Neural crest cell (in vitro differentiated cells): ENCODE data around the gene ADI1. TPM values are rescaled to one million over a fixed set of nuclear protein-coding genes. Genes with fewer than 3 reads are reported as not detected.

Experiments
- DNase-seq: peaks from one replicate; pipeline ENCODE4 v3.0.0; 2021; ENCODE audit warnings: low read depth, mixed read lengths, low spot score
- H3K27ac Mint-ChIP-seq: one replicate; pipeline ENCODE4 v1.8.0; 2021; ENCODE audit warnings: mild to moderate bottlenecking, mixed read lengths; ENCODE audit not compliant: unreplicated experiment
- H3K27me3 Mint-ChIP-seq: 2 replicates; pipeline ENCODE4 v1.8.0; 2021; ENCODE audit warnings: low read depth, mild to moderate bottlenecking, mixed read lengths
- H3K36me3 Mint-ChIP-seq: 2 replicates; pipeline ENCODE4 v1.8.0; 2021; ENCODE audit warnings: low read depth, mild to moderate bottlenecking, mixed read lengths
- H3K4me1 Mint-ChIP-seq: 2 replicates; pipeline ENCODE4 v1.8.0; 2021; ENCODE audit warnings: mixed read lengths
- H3K4me3 Mint-ChIP-seq: one replicate; pipeline ENCODE4 v1.8.0; 2021; ENCODE audit warnings: mild to moderate bottlenecking, mixed read lengths
- H3K9me3 Mint-ChIP-seq: 2 replicates; pipeline ENCODE4 v1.8.0; 2021; ENCODE audit warnings: mixed read lengths
- total RNA-seq: library from RNA; stranded (reverse); gene quantifications from 2 replicates; pipeline ENCODE4 v1.2.1, GENCODE V29; 2021
- TF ChIP-seq, protein P1 (sequence below): fragments of 200-600 bp; sonication (generic); conservative IDR thresholded peaks from 2 replicates; pipeline ENCODE4 v1.5.0; 2021; ENCODE audit warnings: antibody characterized with exemption, mild to moderate bottlenecking

Gene ADI1
- total RNA-seq, 1 donor from 2014 or later = 32.8 TPM

DNA sequence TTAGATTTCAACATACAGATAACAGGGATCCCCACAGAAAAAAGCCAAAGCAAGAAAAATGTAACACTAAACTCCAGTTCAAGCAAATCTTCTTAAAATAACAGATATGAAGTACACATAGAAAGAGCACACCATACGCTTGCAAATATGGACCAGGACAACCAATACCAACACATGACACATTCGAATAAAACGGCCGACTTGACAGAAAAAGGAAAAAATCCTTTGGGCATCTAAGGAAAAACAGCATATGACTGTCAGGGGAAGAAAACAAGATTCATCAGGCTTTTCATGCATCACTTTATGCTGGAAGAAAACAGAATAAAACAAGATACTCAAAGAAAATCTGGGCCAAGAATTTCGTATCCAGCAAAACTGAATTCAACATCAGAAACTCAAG is 22.8 kb upstream of the ADI1 start:
- H3K36me3 Mint-ChIP-seq = peaks cover 9% of the 10 kb centered on the region
- TF ChIP-seq, protein P1, sequence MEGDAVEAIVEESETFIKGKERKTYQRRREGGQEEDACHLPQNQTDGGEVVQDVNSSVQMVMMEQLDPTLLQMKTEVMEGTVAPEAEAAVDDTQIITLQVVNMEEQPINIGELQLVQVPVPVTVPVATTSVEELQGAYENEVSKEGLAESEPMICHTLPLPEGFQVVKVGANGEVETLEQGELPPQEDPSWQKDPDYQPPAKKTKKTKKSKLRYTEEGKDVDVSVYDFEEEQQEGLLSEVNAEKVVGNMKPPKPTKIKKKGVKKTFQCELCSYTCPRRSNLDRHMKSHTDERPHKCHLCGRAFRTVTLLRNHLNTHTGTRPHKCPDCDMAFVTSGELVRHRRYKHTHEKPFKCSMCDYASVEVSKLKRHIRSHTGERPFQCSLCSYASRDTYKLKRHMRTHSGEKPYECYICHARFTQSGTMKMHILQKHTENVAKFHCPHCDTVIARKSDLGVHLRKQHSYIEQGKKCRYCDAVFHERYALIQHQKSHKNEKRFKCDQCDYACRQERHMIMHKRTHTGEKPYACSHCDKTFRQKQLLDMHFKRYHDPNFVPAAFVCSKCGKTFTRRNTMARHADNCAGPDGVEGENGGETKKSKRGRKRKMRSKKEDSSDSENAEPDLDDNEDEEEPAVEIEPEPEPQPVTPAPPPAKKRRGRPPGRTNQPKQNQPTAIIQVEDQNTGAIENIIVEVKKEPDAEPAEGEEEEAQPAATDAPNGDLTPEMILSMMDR = no peak
- no peaks in the 10 kb centered on the region for H3K9me3 Mint-ChIP-seq

DNA sequence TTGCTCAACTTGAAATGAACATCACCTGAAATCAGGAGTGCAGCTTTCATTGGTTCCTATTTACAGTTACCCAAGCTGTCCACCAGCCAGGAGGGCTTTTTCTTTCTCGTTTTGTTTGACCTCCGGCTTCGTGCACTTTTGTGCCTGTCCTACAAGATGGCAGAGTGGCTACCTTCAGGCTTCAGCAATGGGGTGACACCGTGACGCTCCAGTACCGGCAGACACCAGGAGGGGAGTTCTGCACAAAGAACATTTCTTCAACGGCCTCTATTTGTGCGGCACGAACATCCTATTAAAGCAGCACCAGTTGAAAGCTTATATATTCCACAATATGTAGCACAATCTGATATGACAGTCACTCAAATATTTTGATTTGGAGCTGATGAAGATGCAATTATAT is 20.5 kb upstream of the ADI1 start:
- no peak overlapping the region for H3K4me3 Mint-ChIP-seq
- H3K27ac Mint-ChIP-seq = no peak overlapping the region
- DNase-seq = no peak
- peaks cover 12% of the 10 kb centered on the region for H3K4me1 Mint-ChIP-seq
- no peaks in the 10 kb centered on the region for H3K27me3 Mint-ChIP-seq
- TF ChIP-seq, protein P1 = peak; percentile 29
- H3K36me3 Mint-ChIP-seq = peaks cover 4% of the 10 kb centered on the region
- H3K9me3 Mint-ChIP-seq = no peaks in the 10 kb centered on the region

More for the DNA sequence above, 22.8 kb upstream of the ADI1 start:
- no peak overlapping the region for H3K4me3 Mint-ChIP-seq
- no peak for DNase-seq
- H3K4me1 Mint-ChIP-seq = no peaks in the 10 kb centered on the region
- H3K27me3 Mint-ChIP-seq = no peaks in the 10 kb centered on the region
- no peak overlapping the region for H3K27ac Mint-ChIP-seq

DNA sequence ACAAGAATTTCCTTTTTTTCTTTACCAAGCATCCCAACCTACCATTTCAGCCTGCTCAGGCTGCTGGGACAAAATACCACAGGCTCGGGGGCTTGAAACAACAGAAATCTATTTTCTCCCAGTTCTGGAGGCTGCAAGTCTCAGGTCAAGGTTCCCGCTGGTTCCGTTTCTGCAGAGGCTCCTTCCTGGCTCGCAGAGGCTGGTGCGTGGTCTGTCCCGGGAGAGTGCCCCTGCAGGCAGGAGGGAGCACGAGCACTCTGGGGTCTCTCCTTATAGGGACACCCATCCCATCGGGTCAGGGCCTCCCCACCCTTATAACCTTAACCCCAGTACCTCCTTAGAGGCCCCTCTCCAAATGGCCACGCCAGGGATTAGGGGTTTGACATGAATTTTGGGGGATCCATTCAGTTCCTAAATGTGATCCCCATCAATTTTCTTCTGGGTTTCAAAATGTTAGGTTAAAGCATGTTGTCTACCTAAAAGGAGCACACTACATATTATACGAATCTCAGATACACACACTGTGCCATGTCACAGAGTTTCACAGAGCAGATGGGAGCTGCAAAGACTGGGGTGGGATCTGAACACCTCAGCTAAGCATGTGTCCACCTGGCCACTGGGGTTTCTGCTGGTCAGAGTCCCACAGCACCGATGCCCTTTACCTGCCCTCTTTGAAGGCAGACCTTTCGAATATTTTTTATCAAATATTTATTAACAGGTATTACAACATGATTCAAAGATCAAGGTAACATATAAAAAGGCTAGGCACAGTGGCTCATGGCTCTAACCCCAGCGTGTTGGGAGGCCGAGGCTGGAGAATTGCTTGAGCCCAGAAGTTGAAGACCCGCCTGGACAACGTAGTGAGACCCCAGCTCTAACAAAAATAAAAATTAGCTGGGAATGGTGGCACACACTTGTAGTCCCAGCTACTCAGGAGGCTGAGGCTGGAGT is 17.6 kb upstream of the ADI1 start:
- peaks cover 12% of the 10 kb centered on the region for H3K4me1 Mint-ChIP-seq
- peak overlapping the region; percentile 31 for H3K4me3 Mint-ChIP-seq
- no peak for DNase-seq
- H3K9me3 Mint-ChIP-seq = no peaks in the 10 kb centered on the region
- H3K36me3 Mint-ChIP-seq = no peaks in the 10 kb centered on the region
- peak overlapping the region; percentile 28 for H3K27ac Mint-ChIP-seq
- no peaks in the 10 kb centered on the region for H3K27me3 Mint-ChIP-seq
- TF ChIP-seq, protein P1 = peak; percentile 56

DNA sequence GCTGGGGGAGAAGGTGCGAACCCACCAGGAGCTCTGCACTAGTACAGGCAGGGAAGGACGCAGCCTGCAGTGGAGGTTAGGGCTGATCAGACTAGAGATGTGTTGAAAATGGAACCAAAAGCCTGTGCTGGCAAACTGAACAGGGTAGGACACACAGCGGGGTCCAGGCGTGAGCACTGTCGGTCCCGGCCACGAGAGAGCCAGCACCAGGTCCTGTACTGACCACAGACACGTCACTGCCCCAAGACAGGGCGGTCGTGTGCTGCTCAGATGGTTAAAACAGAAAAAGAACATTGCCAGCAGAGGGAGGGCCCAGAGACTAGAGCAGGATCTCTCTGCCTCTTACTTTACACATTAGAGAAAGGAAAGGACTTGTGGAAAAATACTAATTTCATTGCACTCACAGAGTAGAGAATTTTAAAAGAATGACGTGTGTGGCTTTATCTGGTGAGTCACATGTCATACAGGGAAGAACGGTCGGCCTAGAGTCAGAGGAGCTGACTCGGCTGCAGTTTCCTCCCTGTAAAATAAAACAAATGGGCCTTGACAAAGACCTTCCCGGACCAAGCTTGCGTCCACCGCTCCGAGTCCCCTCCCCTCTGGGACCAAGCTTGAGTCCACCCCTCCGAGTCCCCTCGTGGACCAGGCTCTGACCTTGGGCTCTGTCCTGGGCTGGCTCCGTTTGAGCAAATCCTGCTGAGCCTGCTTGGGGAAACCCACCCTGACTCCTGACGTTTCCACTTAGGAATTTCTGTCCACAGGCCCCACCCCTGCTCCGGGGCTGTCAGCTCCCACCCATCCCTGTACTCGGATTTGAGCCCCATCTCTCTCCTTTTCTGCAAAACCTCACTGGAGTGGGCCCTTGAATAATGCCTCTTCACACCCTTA is 16.7 kb upstream of the ADI1 start:
- peak overlapping the region; percentile 38 for H3K27ac Mint-ChIP-seq
- TF ChIP-seq, protein P1 = no peak
- no peaks in the 10 kb centered on the region for H3K27me3 Mint-ChIP-seq
- peak overlapping the region; percentile 31 for H3K4me3 Mint-ChIP-seq
- H3K36me3 Mint-ChIP-seq = no peaks in the 10 kb centered on the region
- peaks cover 12% of the 10 kb centered on the region for H3K4me1 Mint-ChIP-seq
- H3K9me3 Mint-ChIP-seq = no peaks in the 10 kb centered on the region
- no peak for DNase-seq

DNA sequence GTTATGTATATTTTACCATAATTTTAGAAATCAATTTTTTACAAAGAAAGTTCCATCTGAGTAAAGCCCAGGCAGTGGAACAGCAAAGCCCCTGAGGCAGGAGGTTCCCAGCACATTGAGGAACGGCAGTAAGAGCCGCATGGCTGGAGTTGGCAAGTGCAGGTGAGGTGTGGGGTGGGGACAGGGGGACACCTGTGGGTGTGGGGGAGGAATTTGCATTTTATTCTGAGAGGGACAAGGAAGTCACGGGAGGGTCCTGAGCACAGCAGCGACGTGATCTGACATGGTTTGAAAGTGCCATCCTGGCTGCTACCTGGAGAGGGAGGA is 16.1 kb upstream of the ADI1 start:
- Mint-ChIP-seq H3K27ac (peak overlapping the region; percentile 38), H3K36me3 (no peaks in the 10 kb centered on the region), H3K9me3 (no peaks in the 10 kb centered on the region), H3K4me3 (no peak overlapping the region), H3K27me3 (no peaks in the 10 kb centered on the region), H3K4me1 (peaks cover 12% of the 10 kb centered on the region)
- no peak for DNase-seq
- TF ChIP-seq, protein P1 = no peak
